Stimulated activated effector memory CD8-positive, alpha-beta T cell treated with anti-CD3 and anti-CD28 coated beads, Interleukin-12 subunit alpha, Interleukin-12 subunit beta, amount 100 ng/mL, for 72 hours (primary cell): Measurements from ENCODE around the gene STRN3.
A peak's percentile ranks its signal among the peaks of the same experiment; 100 is the strongest.

Experiments used
- ATAC-seq: fragments of 150-1000 bp; cut with Tn5 transposase; 2 replicates; pipeline ENCODE4 v1.10.0; 2021
- DNase-seq, 2 donors: peaks; one replicate each; pipeline ENCODE4 v3.0.0; 2021 to 2022; ENCODE audit warnings: low spot score in 2 of 2
- H3K27ac Mint-ChIP-seq: one replicate; pipeline ENCODE4 v1.8.0; 2022; ENCODE audit warnings: mild to moderate bottlenecking, mixed read lengths
- H3K36me3 Mint-ChIP-seq: one replicate; pipeline ENCODE4 v1.8.0; 2022; ENCODE audit warnings: mild to moderate bottlenecking, mixed read lengths
- H3K4me1 Mint-ChIP-seq: one replicate; pipeline ENCODE4 v1.8.0; 2022; ENCODE audit warnings: mixed read lengths
- H3K4me3 Mint-ChIP-seq: one replicate; pipeline ENCODE4 v1.8.0; 2022; ENCODE audit warnings: mild to moderate bottlenecking, mixed read lengths
- H3K9me3 Mint-ChIP-seq: one replicate; pipeline ENCODE4 v1.8.0; 2022; ENCODE audit warnings: mixed read lengths

The STRN3 gene

DNA sequence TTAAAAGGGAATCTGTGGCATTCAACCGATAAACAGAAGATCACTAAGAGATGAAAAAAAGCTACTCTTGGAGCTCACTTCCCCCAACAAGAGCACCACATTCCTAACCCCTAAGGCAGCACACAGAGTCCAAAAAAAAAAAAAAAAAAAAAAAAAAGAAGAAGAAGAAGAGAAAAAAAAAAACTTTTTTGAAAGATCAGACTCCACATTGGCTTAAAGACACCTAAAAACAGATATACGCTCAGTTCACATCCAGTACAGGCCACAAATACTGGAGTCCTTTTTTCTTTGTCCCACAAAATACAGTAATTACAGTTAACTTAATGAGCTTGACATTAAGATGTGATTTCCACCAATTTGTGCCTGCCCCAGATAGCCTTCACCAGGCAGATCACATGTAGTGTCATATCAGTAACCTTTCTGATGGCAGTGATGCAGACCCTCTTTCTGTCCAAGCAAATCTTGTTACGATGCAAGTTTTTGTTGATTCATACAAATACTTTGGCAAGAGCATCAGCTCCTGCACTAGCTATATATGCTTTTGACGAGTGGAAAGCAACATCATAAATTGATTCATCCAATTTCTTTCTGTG is 131.2 kb downstream of the STRN3 start:
- Mint-ChIP-seq H3K9me3 (no peaks in the 10 kb centered on the region), H3K4me1 (peaks cover 13% of the 10 kb centered on the region), H3K36me3 (peaks cover 55% of the 10 kb centered on the region), H3K4me3 (no peak overlapping the region), H3K27ac (no peak overlapping the region)
- ATAC-seq (no peak), DNase-seq (no peak)

GRCh38 chr14:30893819-30894218 is 132.4 kb downstream of the STRN3 start:
- ATAC-seq (no peak), DNase-seq (no peak)
- Mint-ChIP-seq H3K36me3 (peaks cover 43% of the 10 kb centered on the region), H3K27ac (no peak overlapping the region), H3K4me3 (no peak overlapping the region), H3K4me1 (peaks cover 4% of the 10 kb centered on the region), H3K9me3 (no peaks in the 10 kb centered on the region)

GRCh38 chr14:30889244-30889594 is 137.0 kb downstream of the STRN3 start:
- DNase-seq (no peak), ATAC-seq (no peak)
- peaks cover 6% of the 10 kb centered on the region for H3K36me3 Mint-ChIP-seq
- H3K4me1 Mint-ChIP-seq, result no peaks in the 10 kb centered on the region
- no peaks in the 10 kb centered on the region for H3K9me3 Mint-ChIP-seq
- no peak overlapping the region for H3K27ac Mint-ChIP-seq
- no peak overlapping the region for H3K4me3 Mint-ChIP-seq

DNA sequence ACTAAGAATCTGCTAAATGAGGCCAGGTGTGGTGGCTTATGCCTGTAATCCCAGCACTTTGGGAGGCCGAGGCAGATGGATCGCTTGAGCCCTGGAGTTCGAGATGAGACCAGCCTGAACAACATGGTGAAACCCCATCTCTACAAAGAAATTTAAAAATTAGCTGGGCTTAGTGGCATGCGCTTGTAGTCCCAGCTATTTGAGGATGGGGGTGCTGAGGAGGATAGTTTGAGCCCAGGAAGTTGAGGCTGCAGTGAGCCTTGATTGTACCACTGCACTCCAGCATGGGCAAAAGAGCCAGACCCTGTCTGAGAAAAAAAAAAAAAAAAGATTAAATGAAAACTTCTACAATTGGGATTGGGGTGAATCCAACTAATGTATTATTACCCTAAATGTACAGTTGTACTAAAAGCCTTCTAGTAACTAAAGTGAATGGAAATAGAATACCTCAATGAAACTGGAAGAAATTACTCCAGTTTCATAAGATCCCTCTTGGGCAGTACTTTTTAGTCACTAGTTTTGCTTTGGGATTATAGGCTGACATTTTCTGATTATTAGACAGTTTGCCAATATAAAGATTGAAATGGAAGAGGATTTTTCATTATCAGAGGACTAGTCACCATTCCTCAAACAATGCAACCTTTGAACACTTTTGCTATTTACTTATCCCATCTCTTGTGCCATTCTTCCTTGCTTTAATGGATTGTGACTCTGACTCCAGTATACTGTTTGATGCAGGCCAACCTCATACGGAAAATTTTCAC is 137.5 kb downstream of the STRN3 start:
- Mint-ChIP-seq H3K36me3 (peaks cover under 1% of the 10 kb centered on the region), H3K27ac (no peak overlapping the region), H3K9me3 (no peaks in the 10 kb centered on the region), H3K4me1 (no peaks in the 10 kb centered on the region), H3K4me3 (no peak overlapping the region)
- DNase-seq (no peak), ATAC-seq (no peak)

GRCh38 chr14:30885840-30886740 is 140.1 kb downstream of the STRN3 start:
- Mint-ChIP-seq H3K4me3 (no peak overlapping the region), H3K36me3 (no peaks in the 10 kb centered on the region), H3K4me1 (no peaks in the 10 kb centered on the region), H3K27ac (no peak overlapping the region), H3K9me3 (no peaks in the 10 kb centered on the region)
- ATAC-seq (no peak), DNase-seq (no peak)

DNA sequence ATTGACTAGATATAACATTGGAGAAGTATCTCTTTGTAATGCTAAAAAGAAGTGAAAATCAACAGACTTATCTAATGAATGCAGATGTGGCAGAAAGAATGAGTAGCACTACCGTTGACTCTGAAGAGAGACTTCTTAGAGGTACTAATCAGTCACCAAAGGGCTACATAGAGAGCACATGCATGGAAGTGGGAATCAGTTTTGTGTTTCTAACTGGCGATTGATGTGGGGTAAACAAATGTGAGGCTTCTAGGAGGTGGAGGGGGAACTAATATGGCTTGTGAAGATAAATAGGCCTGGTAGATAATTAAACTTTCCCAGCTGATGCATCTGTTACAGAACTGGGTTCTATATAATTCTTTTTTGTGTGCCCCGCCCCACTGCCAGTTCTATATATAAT is 141.3 kb downstream of the STRN3 start:
- Mint-ChIP-seq H3K4me1 (no peaks in the 10 kb centered on the region), H3K4me3 (no peak overlapping the region), H3K9me3 (no peaks in the 10 kb centered on the region), H3K36me3 (no peaks in the 10 kb centered on the region), H3K27ac (no peak overlapping the region)
- DNase-seq (no peak), ATAC-seq (no peak)

DNA sequence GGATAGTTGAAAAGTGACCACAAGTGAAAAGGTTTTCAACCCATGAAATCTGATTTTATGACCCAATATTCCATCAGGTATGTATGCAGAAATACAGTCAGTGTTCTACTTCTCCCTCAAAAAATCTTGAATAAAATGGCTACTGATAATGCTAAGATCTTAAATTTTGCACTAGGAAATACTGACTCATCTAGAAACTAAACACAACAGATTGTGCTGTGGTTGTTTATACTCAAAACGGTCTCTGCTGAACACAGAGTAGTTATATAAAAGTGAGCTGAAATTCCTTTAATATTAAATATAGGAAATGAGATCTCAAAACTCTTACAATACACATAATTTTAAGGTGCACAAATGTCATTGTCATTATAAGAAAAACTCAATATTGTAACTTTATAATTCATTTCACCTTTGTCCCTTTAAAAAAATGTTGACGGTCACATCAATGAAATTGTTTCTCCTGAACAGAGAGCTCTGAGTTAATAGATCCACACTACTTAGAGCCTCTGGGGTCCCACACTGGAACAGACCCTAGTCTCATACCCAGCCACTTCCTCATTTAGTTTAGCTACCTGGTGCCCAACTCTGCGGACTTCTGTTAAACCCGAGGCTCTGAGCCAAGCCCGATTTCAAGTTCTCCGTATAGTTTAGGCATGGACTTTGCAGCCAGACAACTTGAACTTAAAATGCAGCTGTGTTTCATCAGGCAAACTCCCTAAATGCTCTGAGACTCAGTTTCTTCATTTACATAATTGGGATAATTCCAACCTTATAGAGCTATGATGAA is 142.5 kb downstream of the STRN3 start:
- no peaks in the 10 kb centered on the region for H3K4me1 Mint-ChIP-seq
- no peak overlapping the region for H3K27ac Mint-ChIP-seq
- ATAC-seq (no peak), DNase-seq (no peak)
- no peaks in the 10 kb centered on the region for H3K36me3 Mint-ChIP-seq
- no peak overlapping the region for H3K4me3 Mint-ChIP-seq
- H3K9me3 Mint-ChIP-seq, result no peaks in the 10 kb centered on the region

DNA sequence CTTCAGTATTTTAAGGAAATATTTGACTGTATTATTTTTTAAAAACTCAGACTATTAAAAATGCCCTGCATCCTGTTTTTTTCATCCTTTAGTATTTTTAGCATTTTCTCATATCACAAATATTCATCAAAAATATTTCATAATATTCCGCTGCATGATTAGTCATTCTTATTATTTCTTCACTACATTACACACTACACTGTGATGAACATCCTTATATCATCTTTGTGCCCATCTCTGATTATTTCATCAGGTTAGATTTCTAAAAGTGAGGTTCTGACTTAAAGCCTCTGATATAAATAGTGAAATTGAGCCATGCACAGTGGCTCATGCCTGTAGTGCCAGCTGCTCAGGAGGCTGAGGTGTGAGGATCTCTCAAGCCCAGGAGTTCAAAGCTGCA is 143.7 kb downstream of the STRN3 start:
- no peak for ATAC-seq
- H3K36me3 Mint-ChIP-seq, result no peaks in the 10 kb centered on the region
- H3K27ac Mint-ChIP-seq, result no peak overlapping the region
- H3K4me1 Mint-ChIP-seq, result no peaks in the 10 kb centered on the region
- no peaks in the 10 kb centered on the region for H3K9me3 Mint-ChIP-seq
- H3K4me3 Mint-ChIP-seq, result no peak overlapping the region
- DNase-seq, result no peak

- Mint-ChIP-seq H3K4me3 (no peak overlapping the region), H3K27ac (no peak overlapping the region), H3K36me3 (no peaks in the 10 kb centered on the region)
Observed at GRCh38 chr14:30876692-30877091, 149.5 kb downstream of the STRN3 start.

GRCh38 chr14:30875788-30876053 is 150.5 kb downstream of the STRN3 start:
- H3K4me1 Mint-ChIP-seq, result no peaks in the 10 kb centered on the region
- no peak overlapping the region for H3K27ac Mint-ChIP-seq
- H3K4me3 Mint-ChIP-seq, result peak overlapping the region; percentile 69
- H3K9me3 Mint-ChIP-seq, result no peaks in the 10 kb centered on the region
- DNase-seq, result no peak
- H3K36me3 Mint-ChIP-seq, result no peaks in the 10 kb centered on the region
- ATAC-seq, result no peak

More at GRCh38 chr14:30876692-30877091, 149.5 kb downstream of the STRN3 start:
- Mint-ChIP-seq H3K9me3 (no peaks in the 10 kb centered on the region), H3K4me1 (no peaks in the 10 kb centered on the region)
- no peak for DNase-seq
- no peak for ATAC-seq

- DNase-seq (peak; percentile 8 to 56), ATAC-seq (peak; percentile 46)
Observed at GRCh38 chr14:30874999-30875787, 151.0 kb downstream of the STRN3 start.

DNA sequence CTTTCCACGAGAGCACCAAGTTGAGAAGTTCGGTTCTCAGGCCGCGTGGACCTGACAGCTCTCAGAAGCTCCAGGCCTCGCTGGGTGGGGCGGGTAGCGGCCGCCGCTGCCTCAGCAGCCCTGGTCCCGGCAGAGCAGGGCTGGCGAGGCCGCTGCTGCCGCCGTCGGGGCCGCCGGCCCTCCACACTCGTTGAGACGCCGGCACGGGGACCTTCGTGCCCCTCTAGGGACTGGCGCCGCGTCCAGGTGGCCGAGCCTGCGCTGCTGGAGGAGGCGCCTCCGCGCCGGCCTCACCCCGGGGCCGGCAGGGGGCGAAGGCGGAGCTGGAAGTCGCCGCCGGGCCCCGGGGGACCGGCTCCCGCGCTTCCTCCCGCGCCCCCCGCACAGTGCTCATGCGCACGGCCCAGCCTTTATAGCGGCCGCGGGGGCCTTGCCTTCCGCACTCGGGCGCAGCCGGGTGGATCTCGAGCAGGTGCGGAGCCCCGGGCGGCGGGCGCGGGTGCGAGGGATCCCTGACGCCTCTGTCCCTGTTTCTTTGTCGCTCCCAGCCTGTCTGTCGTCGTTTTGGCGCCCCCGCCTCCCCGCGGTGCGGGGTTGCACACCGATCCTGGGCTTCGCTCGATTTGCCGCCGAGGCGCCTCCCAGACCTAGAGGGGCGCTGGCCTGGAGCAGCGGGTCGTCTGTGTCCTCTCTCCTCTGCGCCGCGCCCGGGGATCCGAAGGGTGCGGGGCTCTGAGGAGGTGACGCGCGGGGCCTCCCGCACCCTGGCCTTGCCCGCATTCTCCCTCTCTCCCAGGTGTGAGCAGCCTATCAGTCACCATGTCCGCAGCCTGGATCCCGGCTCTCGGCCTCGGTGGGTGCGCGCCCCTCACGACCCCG is 151.8 kb downstream of the STRN3 start, which contains the start of gene COCH:
COCH (plus strand) TSS at position 440 of the 879 bp plus-strand sequence; CDS start at position 820, 380 bp downstream.
- H3K4me1 Mint-ChIP-seq, result no peaks in the 10 kb centered on the region
- peak within 1 kb of the TSS; percentile 69 for H3K4me3 Mint-ChIP-seq
- DNase-seq, result peak; percentile 26 to 59

More at GRCh38 chr14:30874999-30875787, 151.0 kb downstream of the STRN3 start:
- Mint-ChIP-seq H3K9me3 (no peaks in the 10 kb centered on the region), H3K36me3 (no peaks in the 10 kb centered on the region), H3K4me3 (peak overlapping the region; percentile 69), H3K4me1 (no peaks in the 10 kb centered on the region), H3K27ac (no peak overlapping the region)

DNA sequence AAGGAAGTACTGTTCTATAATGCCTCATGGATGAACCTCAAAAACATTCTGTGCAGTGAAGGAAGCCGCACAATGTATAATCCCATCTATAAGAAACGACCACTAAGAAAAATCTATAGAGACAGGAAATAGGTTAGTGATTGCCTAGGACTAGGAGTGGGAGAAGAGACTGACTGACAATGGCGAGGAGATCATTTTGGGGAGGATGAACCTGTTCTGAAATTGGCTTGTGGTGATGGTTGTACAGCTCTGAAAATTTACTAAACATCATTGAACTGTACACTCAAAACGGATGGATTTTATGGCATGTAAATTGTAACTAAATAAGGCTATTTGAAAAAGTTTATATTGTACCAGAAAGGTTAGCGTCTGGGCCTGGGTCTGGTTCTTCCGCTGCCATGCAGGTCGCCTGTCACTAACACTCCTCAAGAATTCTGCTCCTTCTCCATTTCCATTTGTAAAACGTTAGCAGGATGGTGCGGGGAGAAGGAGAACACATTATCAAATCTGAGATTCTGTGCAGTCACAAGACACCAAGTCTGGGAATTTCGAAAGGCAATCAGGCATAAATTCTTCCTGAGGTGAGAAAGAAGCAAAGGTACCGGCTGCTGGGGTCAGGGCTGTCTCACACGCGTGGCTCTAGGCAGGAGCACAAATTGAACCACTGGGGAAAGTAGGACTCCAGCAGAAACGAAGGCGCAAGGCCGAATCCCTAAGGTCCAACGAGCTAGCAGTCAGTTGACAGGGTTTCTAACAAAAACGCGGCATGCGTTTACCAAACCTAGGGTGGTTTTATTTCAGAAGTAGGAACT is 152.7 kb downstream of the STRN3 start:
- DNase-seq (no peak), ATAC-seq (no peak)
- H3K4me1 Mint-ChIP-seq, result no peaks in the 10 kb centered on the region
- no peak overlapping the region for H3K27ac Mint-ChIP-seq
- H3K4me3 Mint-ChIP-seq, result peak overlapping the region; percentile 69
- no peaks in the 10 kb centered on the region for H3K9me3 Mint-ChIP-seq
- no peaks in the 10 kb centered on the region for H3K36me3 Mint-ChIP-seq

More for the DNA sequence above, 151.8 kb downstream of the STRN3 start, which contains the start of gene COCH:
- H3K9me3 Mint-ChIP-seq, result no peaks in the 10 kb centered on the region
- H3K36me3 Mint-ChIP-seq, result no peaks in the 10 kb centered on the region
- no peak within 1 kb of the TSS for H3K27ac Mint-ChIP-seq
- ATAC-seq, result peak; percentile 79
